IPS-15b (cell line): ENCODE results near the gene SPATA31A7.
"Not testable (repeated sequence)": the region's sequence is repeated elsewhere in the genome, so short reads cannot be mapped to it uniquely, and the experiment has no call there.

Experiments used
- H3K27me3 ChIP-seq: one replicate; pipeline ENCODE4 v1.6.1; 2013; ENCODE audit warnings: low read length; ENCODE audit not compliant: control insufficient read depth, insufficient read depth
- H3K36me3 ChIP-seq: one replicate; pipeline ENCODE4 v1.6.1; 2013; ENCODE audit warnings: low read length; ENCODE audit not compliant: control insufficient read depth, insufficient read depth
- H3K4me1 ChIP-seq: one replicate; pipeline ENCODE4 v1.6.1; 2013; ENCODE audit warnings: mild to moderate bottlenecking, low read length; ENCODE audit not compliant: control insufficient read depth, insufficient read depth
- H3K4me3 ChIP-seq: one replicate; pipeline ENCODE4 v1.5.1; 2013; ENCODE audit warnings: low read depth, low read length
- H3K9ac ChIP-seq: one replicate; pipeline ENCODE4 v1.6.1; 2013; ENCODE audit warnings: low read depth, mild to moderate bottlenecking, low read length
- H3K9me3 ChIP-seq: one replicate; pipeline ENCODE4 v1.6.1; 2013; ENCODE audit warnings: mild to moderate bottlenecking, low read length; ENCODE audit not compliant: control insufficient read depth, insufficient read depth

SPATA31A7 gene

GRCh38 chr9:61189736-61190135, at the start of gene SPATA31A7:
TSS of gene SPATA31A7 (plus strand) at chr9:61190036. CDS start at chr9:61190065, 29 bp downstream.
- not testable (repeated sequence) for H3K4me1 ChIP-seq, H3K36me3 ChIP-seq, H3K9me3 ChIP-seq, H3K4me3 ChIP-seq, H3K27me3 ChIP-seq, H3K9ac ChIP-seq

- not testable (repeated sequence) for H3K36me3 ChIP-seq, H3K9me3 ChIP-seq, H3K4me1 ChIP-seq, H3K4me3 ChIP-seq, H3K9ac ChIP-seq, H3K27me3 ChIP-seq
Measured at GRCh38 chr9:61226438-61226837, 36.6 kb downstream of the SPATA31A7 start.
